ENCODE results near the gene MAB21L3. TPM values are rescaled to one million over a fixed set of nuclear protein-coding genes. Genes with fewer than 3 reads are reported as not detected.

MAB21L3 gene
- total RNA-seq, 1 experiment from 2014 or later: not detected

- no peak overlapping the region for H3K14ac ChIP-seq (ENCODE audit: insufficient read depth, low read length)
- no peak overlapping the region for H2BK120ac ChIP-seq (ENCODE audit: low read depth, low read length, poor library complexity, severe bottlenecking)
- no peak overlapping the region for H3K18ac ChIP-seq (ENCODE audit: insufficient read length, low read depth, low read length)
- Mint-ChIP-seq H3K4me3 (no peak overlapping the region), H3K27ac (no peak overlapping the region), H3K27me3 (ENCODE audit: low read depth) (no peaks in the 10 kb centered on the region; the same call in 1 of the 2 replicates), H3K4me1 (no peaks in the 10 kb centered on the region), H3K9me3 (no peaks in the 10 kb centered on the region; a peak in 1 of 5 replicates), H3K36me3 (ENCODE audit: insufficient read depth in 1 of 3, low read depth in 3 of 3) (no peaks in the 10 kb centered on the region; a peak in 1 of 7 replicates)
- H3K4me2 ChIP-seq (ENCODE audit: insufficient read depth, insufficient read length, low read length): no peak overlapping the region
- no peak overlapping the region for H2BK20ac ChIP-seq (ENCODE audit: low read depth, low read length, poor library complexity, severe bottlenecking)
- no peak overlapping the region for H3K9ac ChIP-seq (ENCODE audit: extremely low read depth, insufficient read length, low read length)
- H3K56ac ChIP-seq (ENCODE audit: insufficient read length, low read depth, low read length): no peak overlapping the region
- H3T11ph ChIP-seq (ENCODE audit: low read length): no peak overlapping the region
- no peaks in the 10 kb centered on the region for H4K20me1 ChIP-seq (ENCODE audit: control insufficient read depth, insufficient read depth, insufficient read length)
- DNase-seq: no peak
- no peaks in the 10 kb centered on the region for H3K79me2 ChIP-seq (ENCODE audit: insufficient read depth, low read length)
- no peak for TF ChIP-seq CTCF (conservative IDR thresholded peaks at IDR 0.05)
- no peak overlapping the region for H3K4ac ChIP-seq (ENCODE audit: low read depth, low read length)
- no peaks in the 10 kb centered on the region for H3K23me2 ChIP-seq (ENCODE audit: insufficient read length, low read depth, low read length, poor library complexity, severe bottlenecking)
- H3K9me3 ChIP-seq (ENCODE audit: control insufficient read depth, low read depth, low read length): no peaks in the 10 kb centered on the region
- H4K91ac ChIP-seq (ENCODE audit: insufficient read length, low read depth, low read length): no peak overlapping the region
- no peak overlapping the region for H3K27ac ChIP-seq (ENCODE audit: insufficient read length, low read depth, low read length)
- H2AK5ac ChIP-seq (ENCODE audit: insufficient read length, low read length): no peak overlapping the region
- H2AFZ ChIP-seq (ENCODE audit: low read length): no peak overlapping the region
- no peaks in the 10 kb centered on the region for H3K79me1 ChIP-seq (ENCODE audit: insufficient read depth, low read depth, low read length, poor library complexity, severe bottlenecking)
- H3K4me1 ChIP-seq (ENCODE audit: insufficient read depth, low read length): no peaks in the 10 kb centered on the region
- no peak overlapping the region for H2BK5ac ChIP-seq (ENCODE audit: insufficient read length, low read length)
- no peak overlapping the region for H2BK12ac ChIP-seq (ENCODE audit: insufficient read length, low read depth, low read length)
- no CpG with 5 or more reads among the region's 9 CpGs for WGBS (ENCODE audit: extremely low coverage, insufficient read length, low lambda C conversion rate)
- H3K27me3 ChIP-seq (ENCODE audit: insufficient read depth, low read length): no peaks in the 10 kb centered on the region
- H2BK15ac ChIP-seq (ENCODE audit: low read depth, low read length): no peak overlapping the region
- H3K23ac ChIP-seq (ENCODE audit: insufficient read length, low read depth, low read length): no peak overlapping the region
- H4K8ac ChIP-seq (replicated peaks; ENCODE audit: insufficient read length, low read depth, low read length): no peak overlapping the region
- H4K5ac ChIP-seq (ENCODE audit: insufficient read length, low read depth, low read length): no peak overlapping the region
Measured at GRCh38 chr1:116131866-116132605, 20.8 kb downstream of the MAB21L3 start.
